ENCODE measurements around the gene UBE2Q2.

DNA sequence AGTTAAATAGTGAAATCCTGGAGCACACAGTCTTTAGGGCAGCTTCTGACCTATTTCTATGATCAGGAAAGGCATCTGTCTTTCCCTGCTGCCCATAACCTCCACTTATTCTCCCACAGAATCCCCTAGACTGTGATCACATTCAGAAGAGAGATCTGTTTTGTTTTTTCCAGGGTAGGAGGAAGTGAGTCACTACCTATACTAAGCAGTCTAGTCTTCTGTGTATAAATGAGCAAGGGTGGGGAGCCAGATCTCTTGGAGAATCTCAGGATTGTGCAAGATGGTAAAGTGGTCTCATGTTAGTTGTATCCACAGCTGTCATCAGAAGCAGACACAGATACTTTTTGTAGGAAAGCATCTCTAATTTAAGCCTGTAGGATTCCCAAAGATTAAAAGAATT, 48.6 kb downstream of the UBE2Q2 start:
- no peak for TF ChIP-seq SUZ12 (IDR thresholded peaks at IDR 0.05)
- TF ChIP-seq PKNOX1 (IDR thresholded peaks at IDR 0.05), result no peak
- TF ChIP-seq ARNT (IDR thresholded peaks at IDR 0.05), result no peak
- TF ChIP-seq FOXM1 (IDR thresholded peaks at IDR 0.05; ENCODE audit: borderline replicate concordance), result no peak
- TF ChIP-seq SP1 (IDR thresholded peaks at IDR 0.05), result no peak
- no peak for TF ChIP-seq NFRKB (IDR thresholded peaks at IDR 0.05)
- TF ChIP-seq FOXA1 (IDR thresholded peaks at IDR 0.05), result no peak
- no peak for TF ChIP-seq TARDBP (IDR thresholded peaks at IDR 0.05)
